Hepatic stellate cell (primary cell): Measurements from ENCODE around the gene EHD2.
"Not testable (repeated sequence)": the region's sequence is repeated elsewhere in the genome, so short reads cannot be mapped to it uniquely, and the experiment has no call there.

Source experiments
- DNase-seq: peaks from one replicate; pipeline ENCODE4 v3.0.0; 2011; ENCODE audit warnings: low spot score

EHD2 gene

DNA sequence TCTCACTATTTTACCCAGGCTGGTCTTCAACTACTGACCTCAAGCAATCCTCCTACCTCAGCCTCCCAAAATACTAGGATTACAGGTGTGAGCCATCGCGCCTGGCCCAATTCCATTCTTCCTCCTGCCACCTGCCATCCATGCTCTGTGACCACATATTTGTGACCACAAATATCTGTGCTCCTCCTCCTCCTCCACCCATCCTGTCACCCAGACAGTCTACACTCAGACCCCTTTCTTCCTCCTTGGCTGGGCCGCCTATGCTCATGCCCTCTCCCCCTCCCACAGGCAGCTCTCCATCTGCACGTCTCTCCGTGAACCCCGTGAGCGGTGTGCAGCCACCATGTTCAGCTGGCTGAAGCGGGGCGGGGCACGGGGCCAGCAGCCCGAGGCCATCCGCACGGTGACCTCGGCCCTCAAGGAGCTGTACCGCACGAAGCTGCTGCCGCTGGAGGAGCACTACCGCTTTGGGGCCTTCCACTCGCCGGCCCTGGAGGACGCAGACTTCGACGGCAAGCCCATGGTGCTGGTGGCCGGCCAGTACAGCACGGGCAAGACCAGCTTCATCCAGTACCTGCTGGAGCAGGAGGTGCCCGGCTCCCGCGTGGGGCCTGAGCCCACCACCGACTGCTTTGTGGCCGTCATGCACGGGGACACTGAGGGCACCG lies 3.2 kb downstream of the EHD2 start:
- no peak for DNase-seq

GRCh38 chr19:47718415-47719046 lies 5.3 kb downstream of the EHD2 start:
- not testable (repeated sequence) for DNase-seq

- peak; percentile 95 for DNase-seq
Measured at GRCh38 chr19:47719047-47719859, 6.0 kb downstream of the EHD2 start.

DNA sequence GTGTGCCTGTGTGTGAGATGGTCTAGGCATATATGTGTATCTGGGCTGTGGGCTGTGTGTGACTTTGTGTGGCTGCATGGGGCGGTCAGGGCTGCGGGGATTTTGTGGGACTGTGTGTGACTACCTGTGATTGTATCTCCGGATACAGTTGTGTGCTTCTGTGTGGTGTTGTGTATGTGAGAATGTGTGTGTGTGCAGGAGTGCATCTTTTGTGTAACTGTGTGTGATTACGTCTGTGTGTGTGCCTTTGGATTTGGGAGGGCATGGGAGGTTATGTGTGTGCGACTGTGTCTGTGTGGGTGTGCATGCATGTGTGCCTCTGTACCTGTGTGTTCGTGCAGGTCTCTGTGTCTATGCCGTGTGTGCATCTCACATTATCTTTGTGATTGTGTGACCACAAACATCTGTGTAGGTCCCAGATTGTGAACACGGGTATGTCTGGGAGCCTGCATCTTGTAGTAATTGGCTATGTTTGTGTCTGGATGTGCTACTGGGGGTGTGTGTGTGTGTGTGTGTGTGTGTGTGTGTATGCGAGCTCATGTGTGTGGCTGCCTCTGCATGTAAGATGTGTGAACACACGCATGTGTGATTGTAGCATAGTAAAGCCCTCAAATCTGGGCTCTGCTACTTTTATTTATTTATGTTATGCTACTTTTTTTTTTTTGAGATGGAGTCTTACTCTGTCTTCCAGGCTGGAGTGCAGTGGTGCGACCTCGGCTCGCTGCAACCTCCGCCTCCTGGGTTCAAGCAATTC lies 7.6 kb downstream of the EHD2 start:
- DNase-seq, result no peak

GRCh38 chr19:47723581-47723940 lies 10.3 kb downstream of the EHD2 start:
- no peak for DNase-seq

DNA sequence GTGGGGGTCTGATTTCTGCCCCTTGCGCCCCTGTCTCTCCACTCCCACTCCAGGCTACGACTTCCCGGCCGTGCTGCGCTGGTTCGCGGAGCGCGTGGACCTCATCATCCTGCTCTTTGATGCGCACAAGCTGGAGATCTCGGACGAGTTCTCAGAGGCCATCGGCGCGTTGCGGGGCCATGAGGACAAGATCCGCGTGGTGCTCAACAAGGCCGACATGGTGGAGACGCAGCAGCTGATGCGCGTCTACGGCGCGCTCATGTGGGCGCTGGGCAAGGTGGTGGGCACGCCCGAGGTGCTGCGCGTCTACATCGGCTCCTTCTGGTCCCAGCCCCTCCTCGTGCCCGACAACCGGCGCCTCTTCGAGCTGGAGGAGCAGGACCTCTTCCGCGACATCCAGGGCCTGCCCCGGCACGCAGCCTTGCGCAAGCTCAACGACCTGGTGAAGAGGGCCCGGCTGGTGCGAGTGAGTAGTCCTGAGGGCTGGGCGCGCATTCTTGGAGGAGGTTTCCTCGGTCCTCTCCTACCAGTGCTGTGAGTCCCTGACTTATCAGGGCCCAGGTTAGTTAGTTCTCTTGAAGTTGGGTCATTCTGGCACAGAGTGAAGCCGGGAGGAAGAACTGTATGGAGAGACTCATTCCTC lies 12.7 kb downstream of the EHD2 start:
- DNase-seq, result no peak

DNA sequence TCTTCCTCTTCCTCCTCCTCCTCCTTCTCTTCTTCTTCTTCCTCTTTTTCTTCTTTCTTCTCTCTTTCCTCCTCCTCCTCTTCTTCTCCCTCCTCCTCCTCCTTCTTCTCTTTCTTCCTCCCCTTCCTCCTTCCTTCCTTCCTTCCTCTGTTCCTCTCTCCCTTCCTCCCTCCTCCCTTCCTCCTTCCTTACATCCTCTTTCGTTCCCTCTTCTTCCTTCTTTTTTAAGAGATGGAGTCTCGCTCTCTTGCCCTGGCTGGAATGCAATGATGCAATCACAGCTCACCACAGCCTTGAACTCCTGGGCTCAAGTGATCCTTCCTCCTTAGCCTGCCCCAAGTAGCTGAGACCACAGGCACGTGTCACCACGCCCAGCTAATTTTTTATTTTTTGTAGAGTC lies 13.2 kb downstream of the EHD2 start:
- DNase-seq, result no peak

DNA sequence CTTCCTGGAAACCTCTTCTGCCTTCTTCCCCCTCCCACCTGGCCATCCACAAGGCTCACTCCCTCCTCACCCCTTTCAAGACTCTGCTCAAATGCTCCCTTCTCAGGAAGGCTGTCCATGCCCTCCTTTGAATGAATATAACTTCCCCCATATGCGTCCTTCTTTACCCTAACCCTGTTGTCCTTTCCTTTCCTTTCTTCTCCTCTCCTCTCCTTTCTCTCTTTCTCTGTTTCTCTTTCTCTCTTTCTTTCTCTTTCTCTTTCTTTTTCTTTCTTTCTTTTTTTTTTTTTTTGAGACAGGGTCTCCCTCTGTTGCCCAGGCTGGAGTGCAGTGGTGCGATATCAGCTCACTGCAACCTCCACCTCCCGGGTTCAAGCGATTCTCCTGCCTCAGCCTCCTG lies 15.1 kb downstream of the EHD2 start:
- DNase-seq, result not testable (repeated sequence)

DNA sequence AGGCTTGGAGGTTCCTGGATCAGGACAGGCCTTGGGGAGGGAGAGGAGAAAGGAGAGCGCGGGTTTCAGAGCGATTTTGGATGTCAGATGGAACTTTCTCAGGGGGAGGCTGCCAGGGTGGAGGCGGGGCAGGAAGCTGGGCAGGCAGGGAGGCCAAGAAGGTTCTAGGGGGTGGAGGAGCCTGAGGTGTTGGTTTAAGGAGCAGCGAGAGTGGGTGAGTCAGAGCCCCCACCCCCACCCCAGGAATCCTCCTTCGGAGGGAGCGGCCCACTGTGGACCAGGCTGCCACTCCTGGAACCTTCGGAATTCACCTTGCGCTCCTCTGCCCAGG lies 16.2 kb downstream of the EHD2 start:
- DNase-seq, result peak; percentile 89

GRCh38 chr19:47729799-47730520 lies 16.7 kb downstream of the EHD2 start:
- peak; percentile 12 for DNase-seq

- no peak for DNase-seq
Measured at GRCh38 chr19:47730521-47730889, 17.3 kb downstream of the EHD2 start.

GRCh38 chr19:47730910-47731309 lies 17.7 kb downstream of the EHD2 start:
- DNase-seq, result no peak

DNA sequence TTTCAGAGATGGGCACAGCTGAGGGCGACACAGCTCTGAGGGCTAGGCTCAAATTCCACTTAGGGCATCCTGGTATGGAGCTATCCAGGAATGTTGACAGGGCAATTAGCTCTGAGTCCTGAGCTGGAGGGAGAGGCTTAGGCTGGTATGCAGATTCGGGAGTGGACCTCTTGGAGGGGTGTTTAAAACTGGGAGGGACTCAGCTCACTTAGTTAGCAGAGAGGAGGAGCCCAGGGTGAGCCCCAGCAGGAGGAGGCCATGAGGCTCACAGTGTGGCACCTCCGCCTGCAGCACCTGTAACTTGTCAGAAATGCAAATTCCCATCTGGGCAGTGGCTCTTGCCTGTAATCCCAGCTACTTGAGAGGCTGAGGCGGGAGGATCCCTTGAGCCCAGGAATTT lies 21.9 kb downstream of the EHD2 start:
- no peak for DNase-seq

GRCh38 chr19:47740866-47741519 lies 27.8 kb downstream of the EHD2 start:
- no peak for DNase-seq

GRCh38 chr19:47741544-47742140 lies 28.4 kb downstream of the EHD2 start:
- no peak for DNase-seq

GRCh38 chr19:47742634-47743033 lies 29.4 kb downstream of the EHD2 start:
- peak; percentile 52 for DNase-seq

- peak; percentile 98 for DNase-seq
Measured at GRCh38 chr19:47745010-47745901, 32.0 kb downstream of the EHD2 start, which contains the start of gene NOP53. NOP53 (plus strand) TSS chr19:47745546; CDS start chr19:47745560, 14 bp downstream.

DNA sequence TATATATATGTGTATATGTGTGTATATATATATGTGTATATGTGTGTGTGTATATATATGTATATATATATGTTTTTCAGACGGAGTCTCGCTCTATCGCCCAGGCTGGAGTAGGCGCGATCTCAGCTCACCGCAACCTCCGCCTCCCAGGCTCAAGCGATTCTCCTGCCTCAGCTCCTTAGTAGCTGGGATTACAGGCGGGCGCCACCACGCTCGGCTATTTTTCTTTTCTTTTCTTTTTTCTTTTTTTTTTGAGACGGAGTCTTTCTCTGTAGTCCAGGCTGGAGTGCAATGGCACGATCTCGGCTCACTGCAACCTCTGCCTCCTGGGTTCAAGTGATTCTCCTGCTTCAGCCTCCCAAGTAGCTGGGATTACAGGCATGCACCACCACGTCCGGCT lies 32.9 kb downstream of the EHD2 start:
- not testable (repeated sequence) for DNase-seq

- no peak for DNase-seq
Measured at GRCh38 chr19:47749326-47749725, 36.1 kb downstream of the EHD2 start.
